C4-2B (cell line): ENCODE data around the gene CCDC92B.

Experiments used
- H3K27ac ChIP-seq: fragments of 450-650 bp; 2 replicates; pipeline ENCODE4 v1.5.1; 2017
- CTCF ChIP-seq: fragments of 450-650 bp; conservative IDR thresholded peaks from 2 replicates; pipeline ENCODE4 v1.5.1; 2017; ENCODE audit warnings: mild to moderate bottlenecking
- ZFX ChIP-seq: fragments of 450-650 bp; IDR thresholded peaks from 2 replicates; pipeline ENCODE4 v1.6.1; 2017

Gene CCDC92B

GRCh38 chr17:2688351-2689342 is 60.8 kb downstream of the CCDC92B start:
- H3K27ac ChIP-seq: no peak overlapping the region
- TF ChIP-seq ZFX: no peak

DNA sequence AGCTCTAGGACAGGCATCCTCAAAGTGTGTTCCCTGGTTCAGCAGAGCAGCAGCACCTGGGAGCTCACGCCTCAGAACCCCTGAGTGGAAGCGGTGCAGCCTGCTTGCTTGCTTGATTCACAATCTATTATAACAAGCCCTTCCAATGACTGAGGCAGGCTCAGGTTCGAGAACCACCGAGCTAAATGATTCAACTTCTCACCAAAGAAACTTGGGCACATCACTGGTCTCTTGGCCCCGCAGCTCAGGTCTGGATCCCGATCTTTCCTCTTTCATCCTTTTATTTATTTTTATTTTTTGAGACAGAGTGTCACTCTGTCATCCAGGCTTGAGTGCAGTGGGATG is 62.4 kb downstream of the CCDC92B start:
- peak overlapping the region; percentile 5 for H3K27ac ChIP-seq
- TF ChIP-seq CTCF (no peak), ZFX (no peak)

DNA sequence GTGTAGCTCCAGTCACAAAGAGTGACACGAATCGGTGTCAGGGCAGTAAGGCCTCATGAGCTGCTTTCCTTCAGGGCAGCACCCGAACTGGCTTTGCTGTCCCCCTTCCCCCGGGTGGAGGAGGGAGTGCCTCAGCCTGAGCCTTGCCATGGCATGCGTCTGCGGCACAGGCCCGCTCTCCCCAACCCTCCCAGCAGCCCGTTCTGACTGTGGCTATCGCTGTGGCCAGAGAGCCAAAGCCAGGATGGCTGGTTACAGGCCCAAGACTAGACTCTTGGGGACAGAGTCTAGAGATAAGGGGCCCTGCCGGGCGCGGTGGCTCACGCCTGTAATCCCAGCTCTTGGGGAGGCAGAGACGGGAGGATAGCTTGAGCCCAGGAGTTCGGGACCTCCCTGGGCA is 63.8 kb downstream of the CCDC92B start:
- no peak overlapping the region for H3K27ac ChIP-seq
- no peak for TF ChIP-seq ZFX
- no peak for TF ChIP-seq CTCF

GRCh38 chr17:2684549-2684948 is 64.9 kb downstream of the CCDC92B start:
- no peak for TF ChIP-seq ZFX
- no peak for TF ChIP-seq CTCF

DNA sequence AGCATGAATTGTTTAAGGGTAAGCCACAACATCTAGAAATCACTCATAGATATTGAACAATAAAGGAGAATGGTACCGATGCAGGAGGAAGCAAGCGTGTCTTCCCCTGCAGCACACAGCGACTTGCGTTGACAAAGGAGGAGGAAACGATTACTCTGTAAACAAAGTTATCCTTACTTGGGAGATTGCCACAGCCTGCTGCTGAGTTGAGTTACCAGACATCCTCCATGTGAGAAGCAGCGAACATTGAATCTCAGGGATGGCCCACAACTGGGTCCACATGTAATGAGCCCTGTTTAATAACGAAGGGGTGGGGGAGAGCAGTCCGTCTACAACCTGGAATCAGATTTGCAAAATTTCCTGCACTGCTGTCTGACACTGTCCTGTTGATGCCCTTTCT is 65.5 kb downstream of the CCDC92B start:
- TF ChIP-seq CTCF (no peak), ZFX (no peak)

More at GRCh38 chr17:2684549-2684948, 64.9 kb downstream of the CCDC92B start:
- 0 out of 2 replicates have a peak overlapping the region, but pooled peaks have one; percentile 1 for H3K27ac ChIP-seq

GRCh38 chr17:2682176-2682938 is 67.1 kb downstream of the CCDC92B start:
- TF ChIP-seq ZFX: no peak
- no peak for TF ChIP-seq CTCF
- H3K27ac ChIP-seq: no peak overlapping the region

More for the DNA sequence above, 65.5 kb downstream of the CCDC92B start:
- H3K27ac ChIP-seq: 0 out of 2 replicates have a peak overlapping the region, but pooled peaks have one; percentile 1

DNA sequence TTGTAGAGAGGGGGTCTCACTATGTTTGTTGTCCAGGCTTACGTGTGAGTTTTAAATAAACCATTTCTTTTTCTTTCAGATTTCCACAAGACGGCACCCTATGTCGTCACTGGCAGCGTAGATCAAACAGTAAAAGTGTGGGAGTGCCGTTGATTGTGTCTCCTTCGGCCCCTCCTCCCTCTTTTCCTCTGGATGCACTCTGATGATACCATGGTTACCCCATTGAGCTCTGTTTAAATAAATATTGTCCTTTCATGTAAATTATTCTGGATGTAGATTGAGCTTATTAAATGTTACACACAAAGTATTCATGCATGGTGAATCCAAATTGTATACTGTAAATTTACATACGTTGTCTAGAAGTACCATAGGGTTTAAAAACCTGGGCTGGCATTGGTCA is 67.8 kb downstream of the CCDC92B start:
- TF ChIP-seq CTCF: no peak
- no peak for TF ChIP-seq ZFX
- no peak overlapping the region for H3K27ac ChIP-seq
